GM21526 (cell line): ENCODE results near the gene GSC.
"Not testable (repeated sequence)": the region's sequence is repeated elsewhere in the genome, so short reads cannot be mapped to it uniquely, and the experiment has no call there.

ENCODE experiments used
- ATAC-seq: cut with Tn5 transposase; IDR thresholded peaks from one replicate; pipeline ENCODE4 v1.9.1; 2021; ENCODE audit warnings: moderate library complexity; ENCODE audit not compliant: unreplicated experiment, low FRiP score

Gene GSC

DNA sequence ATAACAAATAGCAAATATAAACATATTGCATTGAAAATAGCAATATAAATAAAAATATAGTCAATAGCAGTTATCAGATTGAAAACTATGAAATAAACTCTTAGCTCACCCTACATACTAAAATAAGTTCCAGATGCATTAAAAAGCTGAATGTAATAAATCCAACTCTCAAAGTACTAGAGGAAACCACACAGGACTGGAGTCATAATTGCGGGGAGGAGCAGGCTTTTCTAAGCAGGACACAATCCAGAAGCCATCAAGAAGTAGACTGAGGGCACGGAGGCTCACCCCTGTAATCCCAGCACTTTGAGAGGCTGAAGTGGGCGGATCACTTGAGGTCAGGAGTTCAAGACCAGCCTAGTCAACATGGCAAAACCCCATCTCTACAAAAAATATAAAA lies 22.2 kb downstream of the GSC start:
- ATAC-seq = no peak

GRCh38 chr14:94747153-94747552 lies 22.8 kb downstream of the GSC start:
- not testable (repeated sequence) for ATAC-seq

DNA sequence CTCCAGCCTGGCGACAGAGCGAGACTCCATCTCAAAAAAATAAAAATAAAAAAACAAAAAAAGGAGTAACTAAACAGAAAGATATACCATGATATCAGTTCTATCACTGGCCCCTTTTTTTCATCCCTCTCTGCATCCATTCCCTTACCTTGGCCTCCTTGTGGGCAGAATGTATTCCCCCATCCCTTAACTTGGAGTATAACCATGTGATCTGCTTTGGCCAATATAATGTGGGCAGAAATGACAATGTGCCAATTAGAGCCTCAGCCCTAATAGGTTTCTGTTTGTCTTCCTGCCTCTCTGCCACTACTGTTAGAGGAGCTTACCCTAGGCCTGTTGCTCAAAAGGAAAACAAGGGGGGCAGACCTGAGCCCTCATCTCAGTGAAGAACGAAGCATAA lies 23.8 kb downstream of the GSC start:
- ATAC-seq = no peak

DNA sequence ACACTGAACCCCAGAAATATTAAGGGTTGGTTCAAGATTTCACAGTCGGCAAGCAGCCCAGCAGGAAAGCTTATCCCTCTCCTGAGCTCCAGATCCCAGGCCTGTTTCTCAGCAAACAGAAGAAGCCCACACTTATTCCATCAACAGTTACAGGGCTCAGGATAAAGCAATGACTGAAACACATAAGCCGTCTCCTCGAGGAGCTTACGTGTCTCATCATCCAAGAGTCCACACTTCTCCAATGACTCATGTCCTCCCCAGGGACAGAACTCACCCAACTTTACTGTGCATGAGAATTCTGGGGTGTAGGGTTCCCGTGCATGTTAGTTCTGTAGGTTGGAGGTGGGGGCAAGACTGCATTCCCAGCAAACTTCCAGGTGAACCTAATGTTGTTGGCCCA lies 31.2 kb downstream of the GSC start:
- no peak for ATAC-seq

- ATAC-seq = no peak
These were observed 31.8 kb downstream of the GSC start for GRCh38 chr14:94738097-94738496.

DNA sequence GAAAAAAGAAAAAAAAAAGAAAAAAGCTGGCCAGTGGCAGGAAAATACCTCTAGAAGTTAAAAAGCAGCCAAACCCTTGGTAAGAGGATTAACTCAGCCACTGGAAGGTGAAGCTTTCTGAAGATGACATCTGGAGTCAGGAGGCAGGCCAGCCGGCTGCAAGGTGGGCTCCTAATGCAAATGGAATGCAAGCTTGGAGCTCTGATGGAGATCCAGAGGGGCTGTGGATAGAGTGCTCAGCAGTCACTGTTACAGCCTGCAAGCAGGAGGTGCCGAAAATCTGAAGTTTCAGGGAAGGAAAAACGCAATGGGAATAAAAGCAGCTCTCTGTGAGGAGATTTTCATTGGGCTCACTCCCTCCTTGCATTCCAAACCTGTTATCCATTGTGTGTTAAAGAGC lies 41.0 kb downstream of the GSC start:
- no peak for ATAC-seq

DNA sequence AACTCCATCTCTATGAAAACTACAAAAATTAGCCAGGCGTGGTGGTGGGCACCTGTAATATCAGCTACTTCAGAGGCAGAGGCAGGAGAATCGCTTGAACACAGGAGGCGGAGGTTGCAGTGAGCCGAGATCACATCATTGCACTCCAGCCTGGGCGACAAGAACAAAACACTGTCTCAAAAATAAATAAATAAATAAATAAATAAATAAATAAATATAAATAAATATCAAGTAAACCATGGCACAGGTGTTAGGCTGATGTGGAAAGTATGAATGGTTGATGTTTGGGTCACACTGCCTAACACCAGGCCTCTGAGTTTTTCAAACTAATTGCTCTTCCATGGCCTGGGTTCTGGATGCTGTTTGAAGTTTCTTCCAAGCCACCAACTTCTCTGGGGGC lies 41.5 kb downstream of the GSC start:
- ATAC-seq = not testable (repeated sequence)

- not testable (repeated sequence) for ATAC-seq
These were observed 43.3 kb downstream of the GSC start for GRCh38 chr14:94726649-94727048.

GRCh38 chr14:94724993-94725392 lies 44.9 kb downstream of the GSC start:
- ATAC-seq = no peak

DNA sequence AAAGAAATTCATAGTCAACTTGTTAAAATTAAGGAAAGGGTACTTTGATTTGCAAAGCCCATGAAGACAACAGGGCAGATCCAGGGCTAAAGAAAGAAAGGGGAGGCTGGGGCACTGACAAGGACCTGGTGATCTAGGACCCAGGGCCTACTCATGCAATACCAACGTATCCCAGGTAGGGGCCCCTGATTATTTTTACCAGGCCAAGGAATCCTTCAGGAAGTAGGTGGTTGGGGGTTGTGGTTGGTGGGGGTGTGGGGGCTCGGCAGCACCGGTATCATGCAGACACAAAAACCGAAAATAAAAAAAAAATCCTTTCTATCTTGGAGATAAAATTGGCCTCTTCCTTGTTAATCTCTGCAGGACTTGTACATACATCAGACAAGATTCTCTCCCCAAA lies 47.5 kb downstream of the GSC start:
- no peak for ATAC-seq
